WTC11 (cell line): ENCODE data around the gene LDLRAD3. TPM values are rescaled to one million over a fixed set of nuclear protein-coding genes. Genes with fewer than 3 reads are reported as not detected.

Experiments
- AR ChIP-seq: fragments of 250-450 bp; sonication (Bioruptor Pico); IDR thresholded peaks from 2 replicates; pipeline ENCODE4 v1.9.0; 2021; ENCODE audit warnings: mild to moderate bottlenecking
- CREB1 ChIP-seq: sonication (generic); formaldehyde crosslinking; IDR thresholded peaks from 2 replicates; pipeline ENCODE4 v1.8.0; 2023; ENCODE audit warnings: mild to moderate bottlenecking, missing genetic modification reagents
- E2F5 ChIP-seq: sonication (generic); formaldehyde crosslinking; IDR thresholded peaks from 2 replicates; pipeline ENCODE4 v1.8.1; 2022; ENCODE audit warnings: mild to moderate bottlenecking, moderate library complexity, missing genetic modification reagents
- ESRRA ChIP-seq: sonication (generic); formaldehyde crosslinking; IDR thresholded peaks from 2 replicates; pipeline ENCODE4 v1.8.1; 2022; ENCODE audit warnings: mild to moderate bottlenecking, missing genetic modification reagents, borderline replicate concordance
- FOXJ3 ChIP-seq: sonication (generic); formaldehyde crosslinking; IDR thresholded peaks from 2 replicates; pipeline ENCODE4 v1.9.0; 2021; ENCODE audit warnings: missing genetic modification reagents, mild to moderate bottlenecking, borderline replicate concordance
- GRHL2 ChIP-seq: fragments of 250-450 bp; sonication (Bioruptor Pico); IDR thresholded peaks from 2 replicates; pipeline ENCODE4 v1.8.0; 2022; ENCODE audit warnings: mild to moderate bottlenecking, moderate library complexity; ENCODE audit not compliant: insufficient replicate concordance, severe bottlenecking
- NFYB ChIP-seq: sonication (generic); formaldehyde crosslinking; conservative IDR thresholded peaks from 2 replicates; pipeline ENCODE4 v1.8.0; 2022; ENCODE audit warnings: low read depth, missing genetic modification reagents
- ZNF121 ChIP-seq: sonication (generic); formaldehyde crosslinking; IDR thresholded peaks from 2 replicates; pipeline ENCODE4 v1.8.0; 2023; ENCODE audit warnings: missing genetic modification reagents
- ZNF396 ChIP-seq: fragments of 250-450 bp; sonication (Bioruptor Pico); IDR thresholded peaks from 2 replicates; pipeline ENCODE4 v1.8.0; 2021; ENCODE audit warnings: mild to moderate bottlenecking, moderate library complexity, borderline replicate concordance
- ZNF423 ChIP-seq: fragments of 250-450 bp; sonication (Bioruptor Pico); IDR thresholded peaks from 2 replicates; pipeline ENCODE4 v2.1.2; 2022; ENCODE audit warnings: mild to moderate bottlenecking, moderate library complexity
- ZSCAN18 ChIP-seq: fragments of 250-450 bp; sonication (Bioruptor Pico); IDR thresholded peaks from 2 replicates; pipeline ENCODE4 v2.1.2; 2022; ENCODE audit warnings: mild to moderate bottlenecking, moderate library complexity
- microRNA-seq: library from miRNA; unstranded; fragments of <30 nt; microRNA quantifications from one replicate; pipeline ENCODE4 v1.2.0, GENCODE V29; 2022; ENCODE audit warnings: borderline number of aligned reads
- total RNA-seq: library from RNA; stranded (reverse); gene quantifications from 3 replicates; pipeline ENCODE4 v1.2.3, GENCODE V29; 2021
- TF ChIP-seq, protein P1 (sequence below): sonication (generic); formaldehyde crosslinking; IDR thresholded peaks from 2 replicates; pipeline ENCODE4 v1.8.0; 2023; ENCODE audit warnings: missing genetic modification reagents
- TF ChIP-seq, protein P2 (sequence below): sonication (generic); formaldehyde crosslinking; IDR thresholded peaks from 2 replicates; pipeline ENCODE4 v1.8.1; 2023; ENCODE audit warnings: mild to moderate bottlenecking, missing genetic modification reagents, borderline replicate concordance

Gene LDLRAD3
- total RNA-seq, 1 experiment from 2014 or later, result 14.5 TPM

- no peak for TF ChIP-seq ZNF121
- TF ChIP-seq, protein P1, sequence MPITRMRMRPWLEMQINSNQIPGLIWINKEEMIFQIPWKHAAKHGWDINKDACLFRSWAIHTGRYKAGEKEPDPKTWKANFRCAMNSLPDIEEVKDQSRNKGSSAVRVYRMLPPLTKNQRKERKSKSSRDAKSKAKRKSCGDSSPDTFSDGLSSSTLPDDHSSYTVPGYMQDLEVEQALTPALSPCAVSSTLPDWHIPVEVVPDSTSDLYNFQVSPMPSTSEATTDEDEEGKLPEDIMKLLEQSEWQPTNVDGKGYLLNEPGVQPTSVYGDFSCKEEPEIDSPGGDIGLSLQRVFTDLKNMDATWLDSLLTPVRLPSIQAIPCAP (CRISPR knock-in tag), result no peak
- TF ChIP-seq ZNF423 (CRISPR knock-in tag), result no peak
- TF ChIP-seq AR (CRISPR knock-in tag), result no peak
- TF ChIP-seq CREB1 (CRISPR knock-in tag), result no peak
- TF ChIP-seq NFYB, result no peak
- no peak for TF ChIP-seq E2F5
- TF ChIP-seq GRHL2, result no peak
- no peak for TF ChIP-seq ESRRA
- no peak for TF ChIP-seq FOXJ3 (CRISPR knock-in tag)
- TF ChIP-seq, protein P2, sequence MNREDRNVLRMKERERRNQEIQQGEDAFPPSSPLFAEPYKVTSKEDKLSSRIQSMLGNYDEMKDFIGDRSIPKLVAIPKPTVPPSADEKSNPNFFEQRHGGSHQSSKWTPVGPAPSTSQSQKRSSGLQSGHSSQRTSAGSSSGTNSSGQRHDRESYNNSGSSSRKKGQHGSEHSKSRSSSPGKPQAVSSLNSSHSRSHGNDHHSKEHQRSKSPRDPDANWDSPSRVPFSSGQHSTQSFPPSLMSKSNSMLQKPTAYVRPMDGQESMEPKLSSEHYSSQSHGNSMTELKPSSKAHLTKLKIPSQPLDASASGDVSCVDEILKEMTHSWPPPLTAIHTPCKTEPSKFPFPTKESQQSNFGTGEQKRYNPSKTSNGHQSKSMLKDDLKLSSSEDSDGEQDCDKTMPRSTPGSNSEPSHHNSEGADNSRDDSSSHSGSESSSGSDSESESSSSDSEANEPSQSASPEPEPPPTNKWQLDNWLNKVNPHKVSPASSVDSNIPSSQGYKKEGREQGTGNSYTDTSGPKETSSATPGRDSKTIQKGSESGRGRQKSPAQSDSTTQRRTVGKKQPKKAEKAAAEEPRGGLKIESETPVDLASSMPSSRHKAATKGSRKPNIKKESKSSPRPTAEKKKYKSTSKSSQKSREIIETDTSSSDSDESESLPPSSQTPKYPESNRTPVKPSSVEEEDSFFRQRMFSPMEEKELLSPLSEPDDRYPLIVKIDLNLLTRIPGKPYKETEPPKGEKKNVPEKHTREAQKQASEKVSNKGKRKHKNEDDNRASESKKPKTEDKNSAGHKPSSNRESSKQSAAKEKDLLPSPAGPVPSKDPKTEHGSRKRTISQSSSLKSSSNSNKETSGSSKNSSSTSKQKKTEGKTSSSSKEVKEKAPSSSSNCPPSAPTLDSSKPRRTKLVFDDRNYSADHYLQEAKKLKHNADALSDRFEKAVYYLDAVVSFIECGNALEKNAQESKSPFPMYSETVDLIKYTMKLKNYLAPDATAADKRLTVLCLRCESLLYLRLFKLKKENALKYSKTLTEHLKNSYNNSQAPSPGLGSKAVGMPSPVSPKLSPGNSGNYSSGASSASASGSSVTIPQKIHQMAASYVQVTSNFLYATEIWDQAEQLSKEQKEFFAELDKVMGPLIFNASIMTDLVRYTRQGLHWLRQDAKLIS, result no peak
- TF ChIP-seq ZSCAN18 (CRISPR knock-in tag), result no peak
- TF ChIP-seq ZNF396 (CRISPR knock-in tag), result no peak
These were observed 336.7 kb downstream of the LDLRAD3 start (continued) for GRCh38 chr11:36280531-36280930.

Small RNA genes within 50 kb of the gene (microRNA-seq; reads per million reads assigned to microRNA genes)
- not detected for gene MIR3973
